ENCODE results near the gene MECP2.
"Not testable (repeated sequence)": the region's sequence is repeated elsewhere in the genome, so short reads cannot be mapped to it uniquely, and the experiment has no call there.

The MECP2 gene

DNA sequence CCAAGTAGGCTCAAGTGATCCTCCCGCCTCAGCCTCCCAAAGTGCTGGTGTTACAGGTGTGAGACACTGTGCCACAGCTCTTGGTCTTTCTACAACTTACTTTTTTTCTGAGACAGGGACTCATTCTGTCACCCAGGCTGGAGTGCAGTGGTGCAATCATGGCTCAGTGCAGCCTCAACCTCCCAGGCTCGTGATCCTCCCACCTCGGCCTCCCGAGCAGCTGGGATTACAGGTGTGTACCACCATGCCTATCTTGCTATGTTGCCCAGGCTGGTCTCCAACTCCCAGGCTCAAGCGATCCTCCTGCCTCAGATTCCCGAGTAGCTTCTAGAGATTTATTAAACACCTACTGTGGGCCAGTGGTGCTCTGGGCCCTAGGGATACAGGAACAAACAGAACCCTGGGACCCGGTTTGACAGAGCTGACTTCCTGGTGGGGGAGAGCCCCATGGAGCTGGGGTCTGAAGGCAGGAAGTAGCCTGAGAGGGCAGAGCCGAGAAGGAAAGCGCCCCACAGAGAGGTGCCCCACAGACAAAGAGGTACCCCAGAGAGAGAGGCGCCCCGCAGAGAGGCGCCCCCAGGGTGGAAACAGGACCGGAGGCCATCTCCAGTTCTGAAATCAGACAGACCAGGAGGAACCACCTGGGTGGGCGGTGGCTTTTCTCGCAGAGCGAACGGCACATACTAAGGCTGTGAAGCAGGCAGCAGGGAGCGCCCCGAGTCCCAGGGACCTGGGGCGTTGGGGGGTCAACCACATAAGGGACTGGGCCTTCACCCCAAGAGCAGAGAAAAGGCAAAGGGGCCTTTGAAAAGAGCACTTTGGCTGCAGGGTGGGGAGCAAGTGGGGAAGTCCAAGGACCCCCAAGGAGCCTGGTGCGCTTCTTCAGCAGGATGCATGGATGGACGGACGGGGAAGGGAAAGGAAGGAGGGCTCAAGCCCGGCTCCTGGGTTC lies 82.8 kb downstream of the MECP2 start:
- DNase-seq: no peak

DNA sequence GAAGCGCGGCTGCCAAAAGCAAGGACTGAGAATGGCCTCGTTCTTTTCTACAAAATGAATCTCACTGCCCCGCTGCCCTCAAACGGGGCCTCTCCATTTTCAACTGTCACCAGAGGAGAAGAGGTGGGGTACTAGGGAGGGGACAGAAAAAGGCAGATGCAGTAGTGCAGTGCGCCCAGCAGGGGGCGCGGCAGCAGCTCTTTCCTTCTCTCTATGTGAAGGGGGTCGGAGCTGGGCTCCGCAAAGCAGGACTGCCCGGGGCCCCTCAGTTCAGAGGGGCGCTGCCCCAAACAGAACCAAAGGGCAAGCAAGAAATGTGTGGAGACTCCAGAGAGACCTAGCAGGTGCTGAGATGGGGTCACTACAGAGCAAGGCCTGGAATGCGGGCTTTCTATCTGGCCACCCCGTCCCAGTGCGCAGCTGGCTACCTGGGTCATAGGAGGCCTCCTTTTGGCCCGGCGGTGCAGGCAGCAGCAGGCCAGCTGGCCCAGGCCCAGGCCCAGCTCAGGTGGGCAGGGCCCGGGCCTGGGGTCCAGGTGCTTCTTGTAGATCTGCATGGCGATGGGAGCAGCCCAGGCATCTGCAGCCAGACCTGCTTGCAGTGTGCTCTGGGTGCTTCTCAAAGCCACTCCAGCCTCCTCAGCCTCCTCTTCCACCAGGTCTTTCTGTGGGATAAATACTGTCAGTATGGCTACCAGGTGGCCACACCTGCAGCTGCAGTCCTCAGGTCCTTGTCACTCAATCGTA lies 83.7 kb downstream of the MECP2 start:
- DNase-seq: peak; percentile 81

DNA sequence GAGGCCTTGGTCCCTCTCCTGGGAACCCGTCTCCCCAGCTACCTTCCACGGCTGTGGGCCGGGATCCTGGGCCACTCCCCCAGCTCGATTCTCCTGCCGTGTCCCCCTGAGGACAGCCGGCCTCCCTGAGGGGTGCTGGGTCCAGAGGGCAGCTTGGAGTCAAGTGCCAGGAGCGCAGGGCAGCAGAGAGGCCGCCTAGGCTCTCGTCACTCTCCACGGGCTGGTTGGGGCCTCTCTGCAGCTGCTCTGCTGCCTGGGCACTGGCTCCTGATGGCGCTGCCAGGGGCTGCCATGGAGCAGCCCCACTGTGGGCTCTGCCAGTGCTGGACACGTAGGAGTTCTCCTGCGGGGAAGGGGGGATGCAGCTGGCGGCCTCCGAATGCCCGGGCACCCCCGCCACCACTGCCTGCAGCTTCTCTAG lies 84.5 kb downstream of the MECP2 start:
- no peak for DNase-seq

DNA sequence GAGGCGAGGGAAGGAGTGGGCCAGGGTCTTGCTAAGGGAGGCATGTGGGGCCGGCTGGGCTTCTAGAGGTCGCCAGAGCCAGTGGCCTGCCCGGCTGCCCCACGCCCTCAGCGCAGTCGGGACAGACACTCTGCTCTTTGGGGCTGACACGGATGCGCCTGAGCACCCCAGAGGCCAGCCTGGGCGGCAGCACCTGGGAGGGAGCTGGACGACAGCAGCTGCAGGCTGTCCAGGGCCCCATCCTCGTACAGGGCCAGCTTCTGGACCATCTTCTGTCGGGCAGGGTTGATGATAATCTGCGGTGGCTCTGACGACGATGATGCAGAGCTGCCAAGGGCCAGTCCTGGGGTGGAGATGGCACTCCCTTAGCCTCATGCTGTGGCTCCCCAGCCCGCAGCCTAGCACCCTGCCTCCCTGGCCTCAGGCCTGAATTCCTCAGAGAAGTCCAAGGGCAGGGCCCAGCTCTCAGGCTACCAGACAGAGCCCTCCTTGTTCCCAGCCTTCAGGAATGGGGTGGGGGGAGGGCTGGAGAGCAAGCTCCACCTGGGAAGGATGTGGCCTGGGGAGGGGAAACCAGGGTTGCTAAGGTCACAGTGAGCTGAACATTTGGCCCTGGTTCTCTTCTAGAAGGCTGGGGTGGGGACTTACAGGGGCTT lies 85.1 kb downstream of the MECP2 start:
- DNase-seq: no peak

DNA sequence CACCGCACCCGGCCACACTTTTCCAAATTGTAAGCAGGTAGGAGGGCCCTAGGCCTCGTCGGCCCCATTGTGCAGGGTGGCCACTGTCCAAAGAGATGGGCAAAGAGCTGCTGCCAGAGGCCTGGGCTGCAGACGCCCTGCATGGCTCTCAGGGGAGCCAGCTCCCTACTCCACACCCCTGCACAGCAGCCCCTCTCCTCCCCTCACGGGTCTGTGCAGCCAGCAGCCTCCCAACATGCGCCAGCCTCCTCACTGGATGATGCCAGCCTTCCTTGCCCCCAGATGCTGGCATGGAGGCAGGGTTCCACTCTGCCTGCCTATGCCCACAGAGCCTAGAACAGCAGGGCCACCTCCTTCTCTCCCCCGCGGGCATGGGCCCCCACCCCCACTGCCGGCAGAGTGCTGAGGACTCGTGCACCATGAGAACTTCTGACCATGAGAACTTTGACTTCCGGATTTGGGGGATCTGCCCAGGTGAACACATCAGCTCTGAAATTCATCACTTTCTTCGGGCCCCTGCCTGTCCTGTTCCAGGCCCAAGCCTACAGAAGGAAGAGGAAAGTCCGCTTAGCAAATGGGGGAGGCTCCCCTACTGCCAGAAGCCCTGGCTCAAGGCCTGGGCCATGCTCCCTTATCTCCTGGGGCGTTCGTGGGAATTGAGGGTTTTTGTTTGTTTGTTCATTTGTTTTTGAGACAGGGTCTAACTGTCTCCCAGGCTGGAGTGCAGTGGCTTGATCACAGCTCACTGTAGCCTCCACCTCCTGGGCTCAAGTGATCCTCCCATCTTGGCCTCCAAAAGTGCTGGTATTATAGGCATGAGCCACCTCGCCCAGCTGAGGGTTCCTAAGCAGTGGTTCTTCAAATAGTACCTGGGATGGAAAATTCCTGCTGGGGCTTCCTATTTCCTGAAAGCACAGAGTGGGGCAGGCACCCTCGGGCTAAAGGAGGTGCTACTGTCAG lies 85.9 kb downstream of the MECP2 start:
- DNase-seq: no peak

DNA sequence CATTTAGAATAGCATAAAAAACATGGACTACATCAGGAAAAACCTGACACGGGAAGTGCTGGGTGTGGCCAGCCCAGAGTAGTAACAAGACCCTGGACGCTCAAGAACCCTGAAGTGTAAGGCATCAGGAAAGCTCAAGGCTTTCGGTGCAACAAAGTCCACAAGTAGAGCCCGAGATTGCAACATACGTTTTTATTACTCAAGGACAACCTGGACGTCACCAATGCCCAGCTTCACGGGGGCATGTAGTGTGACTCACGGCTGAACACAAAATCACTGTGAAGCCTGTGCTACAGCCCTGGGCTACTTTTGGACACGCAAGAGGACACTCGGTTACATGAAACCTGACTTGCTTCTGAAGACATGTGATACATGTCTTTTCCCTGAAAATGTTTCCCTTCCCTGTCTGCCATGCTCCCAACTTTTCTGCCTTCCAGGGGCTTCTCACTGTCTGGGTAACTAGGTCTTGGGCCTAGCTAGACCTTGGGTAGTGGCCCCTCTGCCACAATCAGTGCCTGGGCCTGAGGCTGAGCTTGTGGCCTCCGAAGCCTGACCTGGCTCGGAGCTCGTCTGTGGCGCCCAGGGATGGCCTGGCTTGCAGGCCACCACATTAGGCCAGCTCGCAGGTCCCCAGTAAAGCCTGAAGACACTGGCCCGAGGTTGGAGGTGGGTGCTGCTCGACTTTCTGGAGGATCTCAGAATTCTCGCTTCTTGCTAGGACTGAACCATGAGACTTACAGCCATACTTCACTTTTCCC lies 87.0 kb downstream of the MECP2 start:
- no peak for DNase-seq

DNA sequence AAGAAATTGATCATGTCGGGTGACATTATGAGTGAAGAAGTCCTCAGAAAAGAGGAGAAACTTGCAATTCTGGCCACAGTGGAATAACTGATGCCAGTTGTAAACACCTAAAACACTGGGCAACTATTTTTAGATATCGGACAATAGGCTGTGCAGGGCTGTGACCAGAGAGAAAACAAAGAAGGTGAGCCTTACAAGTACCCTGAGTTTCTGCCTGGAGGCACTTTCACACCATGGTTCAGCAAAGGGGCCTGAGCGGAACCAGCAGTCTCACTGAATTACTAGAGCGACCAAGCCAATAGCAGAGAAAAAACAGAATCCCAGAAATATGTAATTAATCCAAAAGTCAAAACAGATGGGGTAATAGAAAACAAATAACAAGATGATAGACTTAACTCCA lies 89.0 kb downstream of the MECP2 start:
- DNase-seq: no peak

DNA sequence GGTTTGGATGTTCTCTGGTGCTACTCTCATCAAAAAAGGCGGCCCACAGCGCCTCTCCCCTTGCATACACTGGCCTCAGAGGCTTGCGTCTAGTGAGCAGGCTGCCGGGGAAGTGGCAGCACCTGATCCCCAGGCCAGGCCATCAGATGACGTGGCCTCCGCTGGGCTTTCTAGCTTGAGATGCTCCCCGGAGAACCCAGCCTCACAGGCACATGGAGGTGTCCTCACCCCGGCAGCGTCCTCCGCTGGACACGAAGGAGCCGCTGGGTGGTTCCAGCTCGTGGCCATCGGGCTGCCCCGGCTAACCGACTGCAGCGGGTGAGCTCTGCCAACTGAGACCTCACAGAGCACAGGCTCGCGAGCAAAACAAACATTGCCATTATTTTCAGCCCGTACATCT lies 90.6 kb downstream of the MECP2 start:
- DNase-seq: no peak

DNA sequence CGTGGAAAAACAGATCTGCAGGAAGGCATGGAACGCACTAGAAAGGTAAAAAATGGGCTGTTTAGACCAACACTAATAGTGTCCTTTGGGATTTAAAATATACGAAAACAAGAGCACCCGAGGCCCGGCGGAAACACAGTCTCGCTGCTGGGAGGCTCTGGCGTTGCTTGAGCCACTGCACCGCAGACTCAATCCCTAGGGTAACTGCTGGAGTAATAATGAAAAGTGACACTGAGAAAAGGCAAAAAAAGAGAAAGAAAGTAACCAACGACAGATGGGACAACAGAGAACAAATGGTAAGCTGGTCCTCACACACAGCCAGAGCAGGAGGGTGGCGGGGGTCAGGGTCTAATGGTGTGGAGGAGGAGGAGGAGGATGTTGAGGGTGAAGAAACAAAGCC lies 93.2 kb downstream of the MECP2 start:
- DNase-seq: no peak

DNA sequence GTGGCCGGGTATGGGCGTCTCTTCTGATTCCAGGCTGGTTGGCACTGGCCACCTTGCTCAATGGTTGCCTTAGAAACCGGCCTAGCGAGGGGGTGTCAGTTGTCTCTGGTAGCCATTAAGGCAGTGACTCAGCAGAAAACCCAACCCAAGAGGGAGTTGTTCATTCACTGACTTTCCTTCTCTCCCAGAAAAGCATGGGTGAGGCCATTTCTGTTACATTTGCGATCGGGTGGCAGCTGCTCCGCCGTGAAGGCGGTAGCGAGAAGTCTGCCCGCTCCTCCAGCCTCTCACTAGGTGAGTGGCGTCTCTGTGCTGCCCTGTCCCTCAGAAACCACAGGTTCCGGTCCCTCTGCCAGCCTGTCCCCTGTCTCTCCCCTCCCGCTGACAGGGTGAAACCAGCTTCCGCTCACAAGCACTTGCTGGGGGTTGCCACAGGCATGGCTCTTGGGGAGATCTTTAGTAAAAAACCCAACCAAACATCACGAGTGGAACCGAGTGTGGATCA lies 95.2 kb downstream of the MECP2 start:
- no peak for DNase-seq

DNA sequence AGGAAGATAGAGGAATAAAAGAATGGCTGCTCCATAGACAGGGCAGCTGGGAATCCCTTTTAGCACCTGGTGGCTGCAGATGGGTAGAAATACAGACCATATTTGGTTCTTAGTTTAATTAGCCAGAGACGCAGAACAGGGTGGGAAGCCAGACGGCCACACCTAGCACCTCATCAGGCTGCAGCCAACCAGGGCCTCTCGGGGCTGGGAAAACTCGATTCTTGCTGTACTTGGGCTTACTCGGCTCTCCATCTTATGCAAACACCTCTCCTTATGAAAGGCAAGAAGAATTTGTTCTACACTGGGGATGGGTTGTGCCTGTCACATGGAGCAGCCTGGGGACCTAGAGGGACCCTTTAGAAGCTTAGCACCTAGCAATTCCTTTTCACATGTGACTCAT lies 97.5 kb downstream of the MECP2 start:
- DNase-seq: no peak

DNA sequence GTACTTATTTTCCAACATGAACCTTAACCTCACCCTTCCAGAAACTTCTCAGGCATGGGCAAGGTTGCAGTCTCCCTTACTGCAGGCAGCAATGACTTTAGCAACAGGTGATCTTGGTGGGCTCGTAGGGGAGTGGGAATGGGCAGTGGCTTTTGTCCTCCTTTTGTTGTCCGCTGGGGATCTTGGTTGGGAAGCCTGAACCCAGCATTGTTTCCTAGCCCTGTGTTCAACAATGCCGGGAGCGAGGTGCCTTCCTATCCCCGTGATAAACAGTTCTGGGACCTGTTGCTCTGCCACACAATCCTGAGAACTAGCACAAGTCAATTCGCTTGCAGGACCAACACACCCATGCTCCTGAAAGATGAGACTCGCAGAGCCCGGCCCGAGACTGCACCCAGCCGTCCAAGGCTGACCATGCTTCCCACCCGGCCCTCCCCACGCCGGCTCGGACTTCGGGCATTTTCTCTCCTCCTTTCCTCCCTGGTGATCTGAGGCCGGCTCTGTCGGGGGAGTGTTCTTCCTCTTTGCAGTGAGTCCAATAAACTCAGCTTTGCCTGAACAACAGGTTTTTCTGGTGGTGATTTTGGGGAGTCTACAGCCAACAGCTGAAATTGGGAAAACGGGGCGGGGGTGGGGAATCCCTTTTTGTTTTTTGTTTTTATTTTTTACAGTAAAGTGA lies 98.0 kb downstream of the MECP2 start:
- DNase-seq: no peak

DNA sequence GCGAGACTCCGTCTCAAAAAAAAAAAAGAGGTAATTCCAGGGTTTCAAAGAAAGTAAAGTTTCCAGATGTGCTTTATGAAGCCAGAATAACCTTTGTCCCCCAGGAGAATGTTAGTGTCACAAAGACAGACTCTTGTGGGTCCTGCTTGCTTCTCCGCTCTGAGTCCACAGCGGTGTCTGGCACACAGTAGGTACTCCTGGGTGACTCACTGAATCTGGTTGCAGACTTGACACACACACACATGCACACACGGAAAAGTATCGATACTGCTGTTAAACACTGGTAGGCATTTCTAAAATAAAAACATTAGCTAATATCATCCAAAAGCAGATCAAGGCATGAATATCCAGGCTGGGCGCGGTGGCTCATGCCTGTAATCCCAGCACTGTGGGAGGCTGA lies 102.0 kb downstream of the MECP2 start:
- DNase-seq: no peak

DNA sequence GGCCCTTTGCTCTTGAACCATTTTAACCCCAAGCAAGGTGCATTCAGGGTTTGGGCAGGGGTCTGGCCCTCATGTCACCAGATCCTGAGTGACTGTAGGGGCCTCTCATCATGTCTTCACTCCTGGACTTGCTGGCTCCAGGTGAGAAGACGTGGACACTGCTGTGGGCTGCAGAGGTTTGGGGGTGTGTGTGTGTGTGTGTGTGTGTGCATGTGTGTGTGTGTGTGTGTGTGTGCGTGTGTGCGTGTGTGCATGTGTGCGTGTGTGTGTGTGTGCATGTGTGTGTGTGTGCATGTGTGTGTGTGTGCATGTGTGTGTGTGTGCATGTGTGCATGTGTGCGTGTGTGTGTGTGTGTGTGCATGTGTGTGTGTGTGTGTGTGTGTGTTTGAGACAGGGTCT lies 103.1 kb downstream of the MECP2 start:
- not testable (repeated sequence) for DNase-seq

DNA sequence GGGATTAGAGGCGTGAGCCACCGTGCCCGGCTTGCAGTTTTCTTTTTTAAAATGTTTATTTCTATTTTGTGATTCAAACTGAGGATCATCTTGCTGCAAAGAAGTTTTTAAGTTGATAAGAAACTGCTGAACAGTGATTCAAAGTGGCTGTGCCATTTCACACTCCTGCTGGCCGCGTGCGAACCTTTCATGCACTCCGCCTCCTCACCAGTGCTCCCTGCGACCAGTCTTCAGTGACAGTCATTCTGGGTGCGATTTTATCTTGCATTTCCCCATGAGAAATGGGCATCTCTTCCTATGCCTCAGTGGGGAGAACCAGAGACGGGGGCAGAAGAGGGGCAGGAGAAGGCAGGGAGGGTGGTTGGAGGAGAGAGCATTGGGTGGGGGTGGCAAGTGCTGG lies 103.5 kb downstream of the MECP2 start:
- DNase-seq: no peak

DNA sequence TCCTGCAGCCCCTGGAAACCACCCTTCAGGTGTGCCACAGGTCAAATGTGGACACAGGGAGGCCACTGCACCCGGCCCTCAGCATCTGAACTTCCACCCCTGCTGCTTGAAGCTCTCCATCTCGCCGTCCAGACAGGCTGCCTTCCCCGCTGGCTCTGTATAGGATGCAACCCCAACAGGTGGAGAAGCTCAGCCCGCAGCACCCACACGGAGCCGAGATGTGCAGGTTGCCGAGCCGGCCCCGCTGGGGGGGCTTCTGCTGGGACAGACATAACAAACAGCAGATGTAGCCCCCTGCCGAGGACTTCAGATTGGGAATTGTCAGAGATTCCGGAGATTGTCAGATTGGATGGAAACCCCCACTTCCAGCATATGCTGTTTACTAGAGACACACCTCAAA lies 104.4 kb downstream of the MECP2 start:
- DNase-seq: no peak

DNA sequence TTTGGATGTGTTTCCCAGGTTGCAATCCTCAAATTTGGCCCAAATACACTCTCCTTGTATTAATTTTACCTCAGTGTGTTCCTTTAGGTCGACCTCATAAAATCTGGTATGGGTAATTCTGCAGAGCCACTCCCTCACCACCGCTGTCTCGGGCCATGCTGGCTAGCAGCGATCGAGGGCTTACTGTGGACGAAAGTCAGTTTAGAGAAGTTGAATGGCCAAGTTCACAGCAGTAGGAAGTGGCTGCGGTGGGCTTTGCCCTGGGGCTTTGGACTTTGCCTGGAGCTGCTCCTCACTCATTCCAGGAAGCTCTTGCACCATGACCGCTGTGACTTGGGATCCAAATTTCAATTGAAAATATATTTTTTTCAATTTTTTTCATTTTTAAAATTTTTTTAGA lies 105.3 kb downstream of the MECP2 start:
- no peak for DNase-seq

DNA sequence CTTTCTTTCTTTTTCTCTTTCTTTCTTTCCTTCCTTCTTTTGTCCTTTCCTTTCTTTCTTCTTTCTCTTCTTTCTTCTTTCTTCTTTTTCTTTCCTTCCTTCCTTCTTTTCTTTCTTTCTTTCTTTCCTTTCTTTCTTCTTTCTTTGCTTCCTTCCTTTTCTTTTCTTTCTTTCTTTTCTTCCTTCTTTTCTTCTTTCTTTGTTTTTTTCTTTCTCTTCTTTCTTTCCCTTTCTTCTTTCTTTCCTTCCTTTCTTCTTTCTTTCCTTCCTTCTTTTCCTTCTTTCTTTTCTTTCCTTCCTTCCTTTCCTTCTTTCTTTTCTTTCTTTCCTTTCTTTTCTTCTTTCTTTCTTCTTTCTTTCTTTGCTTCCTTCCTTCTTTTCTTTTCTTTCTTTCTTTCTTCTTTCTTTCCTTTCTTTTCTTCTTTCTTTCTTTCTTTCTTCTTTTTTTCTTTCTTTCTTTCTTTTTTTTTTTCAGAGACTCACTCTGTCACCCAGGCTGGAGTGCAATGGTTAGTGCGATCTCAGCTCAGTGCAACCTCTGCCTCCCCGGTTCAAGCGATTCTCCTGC lies 106.4 kb downstream of the MECP2 start:
- DNase-seq: no peak

DNA sequence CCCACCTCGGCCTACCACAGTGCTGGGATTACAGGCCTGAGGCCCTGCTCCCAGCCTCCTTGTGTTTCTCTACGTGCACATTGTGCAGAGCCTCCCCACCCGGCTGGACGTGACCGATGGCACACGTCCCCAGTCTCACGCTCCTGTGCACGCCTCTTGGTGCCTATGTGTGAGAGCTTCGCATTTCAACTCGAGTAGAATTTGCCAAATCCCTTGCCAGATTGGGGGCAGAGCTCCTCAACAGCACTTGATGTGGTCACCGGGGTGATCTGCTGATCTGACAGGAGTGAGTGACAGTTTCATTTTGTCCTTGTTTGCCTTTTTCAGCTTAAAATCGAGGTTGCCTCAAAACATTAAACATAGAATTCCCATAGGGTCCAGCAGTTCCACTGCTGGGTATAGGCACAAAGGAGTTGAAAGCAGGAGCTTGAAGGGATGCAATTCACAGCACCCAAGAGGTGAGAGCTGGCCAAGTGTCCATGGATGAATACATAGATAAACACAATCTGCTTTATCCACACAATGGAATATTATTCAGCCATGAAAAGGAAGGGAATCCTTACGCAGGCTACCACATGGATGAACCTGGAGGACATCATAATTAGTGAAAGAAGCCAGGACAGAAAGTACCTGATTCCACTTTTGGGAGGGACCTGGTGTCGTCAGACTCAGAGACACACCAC lies 107.4 kb downstream of the MECP2 start:
- no peak for DNase-seq

DNA sequence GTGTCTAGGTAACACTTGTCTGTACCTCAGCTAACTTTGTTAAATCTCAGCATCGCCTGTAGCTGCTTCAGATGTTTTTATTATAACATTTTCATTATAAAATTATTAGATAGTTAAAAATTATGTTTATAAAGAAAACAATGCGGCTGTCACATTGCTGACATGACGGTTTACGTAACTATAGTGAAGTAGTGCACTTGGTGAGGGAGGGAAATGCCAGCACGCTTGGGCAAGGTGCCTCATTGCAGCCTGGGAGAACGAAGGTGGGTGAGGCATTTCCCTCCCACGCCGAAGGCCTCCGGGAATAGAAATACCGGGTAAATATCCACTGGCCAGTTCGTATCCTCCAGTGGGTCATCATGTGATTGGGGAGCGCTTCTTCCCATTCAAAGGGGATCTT lies 109.0 kb downstream of the MECP2 start:
- no peak for DNase-seq

All from 8988T (cell line).